Measurements from ENCODE around the gene SGTA. TPM values are rescaled to one million over a fixed set of nuclear protein-coding genes. Genes with fewer than 3 reads are reported as not detected.
"Not testable (repeated sequence)": the region's sequence is repeated elsewhere in the genome, so short reads cannot be mapped to it uniquely, and the experiment has no call there.

Gene SGTA
- total RNA-seq, 2 experiments from 2014 or later: 84.8 to 87.4 TPM

DNA sequence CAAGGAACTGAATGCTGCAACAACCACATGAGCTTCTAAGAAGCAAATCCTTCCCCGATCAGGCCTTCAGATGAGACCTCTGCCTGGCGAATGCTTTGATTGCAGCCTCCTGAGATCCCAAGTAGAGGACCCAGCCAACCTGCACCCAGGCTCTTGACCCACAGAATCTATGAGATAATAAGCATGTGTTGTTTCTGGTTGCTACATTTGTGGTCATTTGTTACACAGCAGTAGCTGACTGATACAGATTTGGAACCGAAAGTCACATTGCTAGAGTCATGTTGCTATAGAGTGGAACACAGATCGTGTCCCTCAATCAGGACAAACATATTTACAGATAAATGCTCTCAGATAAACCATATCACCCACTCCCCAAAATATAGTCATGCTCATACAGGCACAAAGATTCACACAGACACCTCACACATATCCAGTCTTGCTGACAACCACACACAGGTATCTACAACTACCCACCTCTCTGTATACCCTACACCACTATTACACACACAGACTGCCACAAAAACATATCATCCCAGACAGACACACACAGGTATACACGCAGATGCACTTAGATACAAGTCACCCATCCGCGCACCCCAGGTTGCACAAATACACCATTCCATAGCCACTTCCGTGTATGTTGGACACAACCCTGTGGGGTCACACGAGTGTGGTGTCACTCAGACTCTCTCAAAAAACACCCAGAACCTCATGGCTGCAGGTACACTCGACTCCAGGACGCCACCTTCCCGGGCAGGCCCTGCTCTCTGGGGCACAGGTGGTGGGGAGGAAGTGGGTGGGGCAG, 67.4 kb downstream of the SGTA start:
- peaks cover 4% of the 10 kb centered on the region for H3K4me1 Mint-ChIP-seq
- H3K36me3 Mint-ChIP-seq: no peaks in the 10 kb centered on the region
- H3K4me3 Mint-ChIP-seq: no peak overlapping the region
- peaks cover 20% of the 10 kb centered on the region for H3K27me3 Mint-ChIP-seq
- DNase-seq: no peak
- peaks cover 5% of the 10 kb centered on the region for H3K9me3 Mint-ChIP-seq
- no peak overlapping the region for H3K27ac Mint-ChIP-seq

DNA sequence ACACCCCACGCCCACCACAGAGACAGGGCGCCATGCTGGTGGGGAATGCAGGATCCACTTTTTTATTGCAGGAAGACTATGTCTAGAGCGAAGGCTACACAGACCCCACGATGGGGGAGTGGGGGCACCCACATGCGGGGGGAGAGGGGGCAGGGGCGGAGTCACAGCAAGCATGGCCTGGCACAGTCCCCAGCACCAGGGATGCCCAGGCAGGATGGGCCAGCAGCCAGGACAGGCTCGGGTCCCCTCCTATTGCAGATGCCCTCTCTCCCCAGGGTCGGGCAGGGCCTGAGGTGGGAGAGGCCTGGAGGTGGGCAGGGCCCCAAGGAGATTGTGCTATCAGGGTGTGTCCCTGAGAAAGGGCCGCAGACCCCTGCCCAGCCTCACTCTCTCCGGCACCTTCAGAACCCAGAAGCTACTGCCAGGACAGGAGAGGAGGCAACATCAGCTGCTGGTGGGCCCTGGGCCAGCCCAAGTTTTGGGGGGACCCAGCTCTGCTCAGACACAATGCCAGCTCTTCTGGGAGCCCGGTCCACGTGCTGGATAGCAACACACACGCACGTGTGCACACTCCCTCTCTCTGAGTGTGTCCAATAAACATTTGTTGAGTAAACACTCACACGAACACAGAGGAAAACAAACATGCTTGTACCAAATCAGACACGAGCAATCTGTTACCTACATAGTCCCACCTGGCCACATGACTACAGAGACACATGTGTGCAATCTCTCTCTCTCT, 68.4 kb downstream of the SGTA start:
- H3K4me3 Mint-ChIP-seq: no peak overlapping the region
- no peak for DNase-seq
- no peak overlapping the region for H3K27ac Mint-ChIP-seq
- no peaks in the 10 kb centered on the region for H3K36me3 Mint-ChIP-seq
- H3K9me3 Mint-ChIP-seq: peaks cover 5% of the 10 kb centered on the region
- H3K4me1 Mint-ChIP-seq: peaks cover 5% of the 10 kb centered on the region
- peaks cover 10% of the 10 kb centered on the region for H3K27me3 Mint-ChIP-seq

DNA sequence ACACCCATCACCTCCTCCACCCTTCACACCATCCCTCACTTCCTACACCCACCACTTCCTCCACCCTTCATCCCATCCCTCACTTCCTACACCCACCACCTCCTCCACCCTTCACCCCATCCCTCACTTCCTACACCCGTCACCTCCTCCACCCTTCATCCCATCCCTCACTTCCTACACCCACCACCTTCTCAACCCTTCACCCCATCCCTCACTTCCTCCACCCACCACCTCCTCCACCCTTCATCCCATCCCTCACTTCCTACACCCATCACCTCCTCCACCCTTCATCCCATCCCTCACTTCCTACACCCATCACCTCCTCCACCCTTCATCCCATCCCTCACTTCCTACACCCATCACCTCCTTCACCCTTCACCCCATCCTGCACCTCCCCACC, 69.0 kb downstream of the SGTA start:
- not testable (repeated sequence) for H3K36me3 Mint-ChIP-seq, H3K27me3 Mint-ChIP-seq, H3K27ac Mint-ChIP-seq, H3K9me3 Mint-ChIP-seq, H3K4me1 Mint-ChIP-seq, DNase-seq, H3K4me3 Mint-ChIP-seq

DNA sequence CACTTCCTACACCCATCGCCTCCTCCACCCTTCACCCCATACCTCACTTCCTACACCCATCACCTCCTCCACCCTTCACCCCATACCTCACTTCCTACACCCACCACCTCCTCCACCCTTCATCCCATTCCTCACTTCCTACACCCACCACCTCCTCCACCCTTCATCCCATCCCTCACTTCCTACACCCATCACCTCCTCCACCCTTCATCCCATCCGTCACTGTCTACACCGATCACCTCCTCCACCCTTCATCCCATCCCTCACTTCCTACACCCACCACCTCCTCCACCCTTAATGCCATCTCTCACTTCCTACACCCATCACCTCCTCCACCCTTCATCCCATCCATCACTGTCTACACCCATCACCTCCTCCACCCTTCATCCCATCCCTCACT, 69.9 kb downstream of the SGTA start:
- H3K4me3 Mint-ChIP-seq, H3K9me3 Mint-ChIP-seq, H3K36me3 Mint-ChIP-seq, DNase-seq, H3K27ac Mint-ChIP-seq, H3K4me1 Mint-ChIP-seq, H3K27me3 Mint-ChIP-seq: not testable (repeated sequence)

DNA sequence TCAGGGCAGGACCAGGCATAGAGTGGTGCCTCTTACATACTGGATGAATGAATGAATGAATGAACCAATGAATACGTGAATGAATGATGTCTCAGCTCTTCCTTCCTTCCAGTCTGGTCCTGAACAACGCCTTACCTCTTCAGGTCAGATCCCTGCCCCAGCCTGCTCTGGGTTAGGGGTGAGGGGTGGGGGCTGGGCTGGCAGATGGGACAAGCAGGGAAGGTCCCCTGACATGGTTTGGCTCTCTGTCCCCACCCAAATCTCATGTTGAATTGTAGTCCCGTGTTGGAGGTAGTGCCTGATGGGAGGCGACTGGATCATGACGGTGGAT, 71.2 kb downstream of the SGTA start:
- Mint-ChIP-seq H3K4me1 (peaks cover 6% of the 10 kb centered on the region), H3K9me3 (peaks cover 5% of the 10 kb centered on the region), H3K4me3 (no peak overlapping the region), H3K27ac (no peak overlapping the region), H3K27me3 (no peaks in the 10 kb centered on the region), H3K36me3 (no peaks in the 10 kb centered on the region)
- no peak for DNase-seq

DNA sequence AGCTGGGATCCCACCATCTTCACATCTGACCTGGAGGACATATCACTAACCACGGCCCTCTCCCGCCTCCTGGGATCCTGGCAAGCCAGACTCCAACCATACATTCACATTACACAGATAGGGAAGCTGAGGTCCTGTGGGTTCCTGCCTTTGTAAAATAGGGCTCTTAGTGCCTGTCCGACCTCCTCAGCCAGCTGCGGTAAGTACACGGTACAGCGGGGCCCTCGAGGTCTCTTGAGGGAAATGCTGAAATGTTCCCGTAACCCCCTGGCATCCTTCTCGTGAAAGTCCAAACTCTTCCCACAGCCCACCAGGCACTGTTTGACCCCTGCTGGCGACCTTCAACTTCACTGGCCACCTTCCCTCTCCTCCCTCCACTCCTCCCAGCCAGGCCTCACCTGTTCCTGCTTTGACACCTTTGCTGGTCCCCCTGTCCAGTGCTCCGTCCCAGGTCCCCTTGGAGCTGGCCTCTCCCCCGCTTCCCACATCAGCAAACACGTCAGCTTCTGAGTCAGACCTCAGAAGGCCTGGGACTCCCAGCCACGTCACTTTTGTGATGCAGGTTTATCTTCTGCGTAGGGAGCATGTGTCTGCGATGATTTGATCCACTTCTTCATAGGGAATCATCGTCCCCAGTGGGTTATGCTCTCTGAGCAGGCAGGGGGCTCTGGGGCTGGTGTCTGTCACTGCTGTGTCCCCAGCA, 71.8 kb downstream of the SGTA start:
- no peak overlapping the region for H3K4me3 Mint-ChIP-seq

DNA sequence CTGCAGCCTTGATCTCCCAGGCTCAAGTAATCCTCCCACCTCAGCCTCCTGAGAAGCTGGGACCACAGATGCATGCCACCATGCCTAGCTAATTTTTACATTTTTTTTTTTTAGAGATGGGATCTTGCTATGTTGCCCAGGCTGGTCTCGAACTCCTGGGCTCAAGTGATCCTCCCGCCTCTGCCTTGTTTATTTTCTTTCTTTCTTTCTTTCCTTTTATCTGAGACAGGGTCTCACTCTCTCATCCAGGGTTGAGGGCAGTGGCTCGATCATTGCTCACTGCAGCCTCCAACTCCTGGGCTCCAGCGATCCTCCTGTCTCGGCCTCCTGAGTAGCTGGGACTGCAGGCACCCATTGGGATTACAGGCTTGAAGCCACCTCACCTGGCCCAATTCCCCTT, 76.8 kb downstream of the SGTA start:
- Mint-ChIP-seq H3K4me3 (no peak overlapping the region), H3K27ac (no peak overlapping the region), H3K9me3 (no peaks in the 10 kb centered on the region), H3K27me3 (no peaks in the 10 kb centered on the region), H3K4me1 (peaks cover 13% of the 10 kb centered on the region), H3K36me3 (no peaks in the 10 kb centered on the region)
- DNase-seq: no peak

More for the DNA sequence above, 71.8 kb downstream of the SGTA start:
- no peak overlapping the region for H3K27ac Mint-ChIP-seq
- no peaks in the 10 kb centered on the region for H3K36me3 Mint-ChIP-seq
- peaks cover 5% of the 10 kb centered on the region for H3K9me3 Mint-ChIP-seq
- no peaks in the 10 kb centered on the region for H3K27me3 Mint-ChIP-seq
- no peak for DNase-seq
- H3K4me1 Mint-ChIP-seq: peaks cover 6% of the 10 kb centered on the region

Other genes with a start within 250 kb of the SGTA start
- gene GNG7, start 80.6 kb downstream of the SGTA start, total RNA-seq: under 1 TPM; 0.36 to 0.45 TPM
- under 1 TPM in 1 of 2 experiments, not detected in 1; 0.16 TPM for gene DIRAS1, start 61.9 kb downstream of the SGTA start, total RNA-seq
- gene SLC39A3, start 43.3 kb downstream of the SGTA start, total RNA-seq: 10 to 100 TPM; 50.5 to 52.1 TPM
- gene THOP1, start 2.2 kb upstream of the SGTA start, total RNA-seq: 100 to 1,000 TPM; 164 to 170 TPM
- 1 to 10 TPM; 1.2 to 1.3 TPM for gene ZNF554, start 36.6 kb upstream of the SGTA start, total RNA-seq
- gene ZNF555, start 58.2 kb upstream of the SGTA start, total RNA-seq: 1 to 10 TPM; 1.5 to 1.9 TPM
- gene ZNF556, start 84.1 kb upstream of the SGTA start, total RNA-seq: not detected
- gene ZNF57, start 117.7 kb upstream of the SGTA start, total RNA-seq: 1 to 10 TPM; 4.2 to 5.3 TPM
- gene ZNF77, start 161.7 kb upstream of the SGTA start, total RNA-seq: 1 to 10 TPM; 3.4 to 3.5 TPM
- gene TLE6, start 194.3 kb upstream of the SGTA start, total RNA-seq: 1 to 10 TPM; 2.4 to 3.2 TPM
- gene TLE2, start 246.0 kb upstream of the SGTA start, total RNA-seq: 1 to 10 TPM; 1.4 to 2.3 TPM